Measurements from ENCODE around the gene CWC27. TPM values are rescaled to one million over a fixed set of nuclear protein-coding genes. Genes with fewer than 3 reads are reported as not detected.

Gene CWC27
- total RNA-seq, 1 donor from 2014 or later = 29.3 TPM

- H3K4me3 Mint-ChIP-seq (ENCODE audit: unreplicated experiment) = no peak overlapping the region
- no peak overlapping the region for H3K27ac Mint-ChIP-seq (ENCODE audit: unreplicated experiment)
- DNase-seq (ENCODE audit: low spot score) = no peak
- no peak for TF ChIP-seq CTCF (IDR thresholded peaks at IDR 0.05; ENCODE audit: unreplicated experiment)
- no peaks in the 10 kb centered on the region for H3K9me3 Mint-ChIP-seq (ENCODE audit: unreplicated experiment)
- peaks cover 4% of the 10 kb centered on the region for H3K4me1 Mint-ChIP-seq (ENCODE audit: unreplicated experiment)
- peaks cover 8% of the 10 kb centered on the region for H3K27me3 Mint-ChIP-seq (ENCODE audit: unreplicated experiment)
- H3K36me3 Mint-ChIP-seq (ENCODE audit: low read depth, unreplicated experiment) = no peaks in the 10 kb centered on the region
Measured at GRCh38 chr5:65047225-65047624, 278.5 kb downstream of the CWC27 start.

- H3K9me3 Mint-ChIP-seq (ENCODE audit: unreplicated experiment) = no peaks in the 10 kb centered on the region
- no peak for TF ChIP-seq CTCF (IDR thresholded peaks at IDR 0.05; ENCODE audit: unreplicated experiment)
- H3K27ac Mint-ChIP-seq (ENCODE audit: unreplicated experiment) = no peak overlapping the region
- no peak overlapping the region for H3K4me3 Mint-ChIP-seq (ENCODE audit: unreplicated experiment)
- H3K36me3 Mint-ChIP-seq (ENCODE audit: low read depth, unreplicated experiment) = no peaks in the 10 kb centered on the region
- no peak for DNase-seq (ENCODE audit: low spot score)
- H3K4me1 Mint-ChIP-seq (ENCODE audit: unreplicated experiment) = no peaks in the 10 kb centered on the region
- peaks cover 5% of the 10 kb centered on the region for H3K27me3 Mint-ChIP-seq (ENCODE audit: unreplicated experiment)
Measured at GRCh38 chr5:65047948-65048690, 279.4 kb downstream of the CWC27 start.

- Mint-ChIP-seq H3K4me1 (ENCODE audit: unreplicated experiment) (no peaks in the 10 kb centered on the region), H3K9me3 (ENCODE audit: unreplicated experiment) (no peaks in the 10 kb centered on the region), H3K27me3 (ENCODE audit: unreplicated experiment) (peaks cover 3% of the 10 kb centered on the region), H3K27ac (ENCODE audit: unreplicated experiment) (no peak overlapping the region), H3K36me3 (ENCODE audit: low read depth, unreplicated experiment) (no peaks in the 10 kb centered on the region), H3K4me3 (ENCODE audit: unreplicated experiment) (no peak overlapping the region)
- no peak for TF ChIP-seq CTCF (IDR thresholded peaks at IDR 0.05; ENCODE audit: unreplicated experiment)
- no peak for DNase-seq (ENCODE audit: low spot score)
Measured at GRCh38 chr5:65050140-65050539, 281.4 kb downstream of the CWC27 start.

GRCh38 chr5:65050826-65051498 is 282.2 kb downstream of the CWC27 start:
- TF ChIP-seq CTCF (IDR thresholded peaks at IDR 0.05; ENCODE audit: unreplicated experiment) = no peak
- Mint-ChIP-seq H3K27me3 (ENCODE audit: unreplicated experiment) (no peaks in the 10 kb centered on the region), H3K4me3 (ENCODE audit: unreplicated experiment) (no peak overlapping the region), H3K36me3 (ENCODE audit: low read depth, unreplicated experiment) (no peaks in the 10 kb centered on the region), H3K4me1 (ENCODE audit: unreplicated experiment) (no peaks in the 10 kb centered on the region), H3K9me3 (ENCODE audit: unreplicated experiment) (no peaks in the 10 kb centered on the region), H3K27ac (ENCODE audit: unreplicated experiment) (no peak overlapping the region)
- DNase-seq (ENCODE audit: low spot score) = no peak

GRCh38 chr5:65055938-65056337 is 287.2 kb downstream of the CWC27 start:
- Mint-ChIP-seq H3K9me3 (ENCODE audit: unreplicated experiment) (no peaks in the 10 kb centered on the region), H3K27ac (ENCODE audit: unreplicated experiment) (no peak overlapping the region), H3K4me3 (ENCODE audit: unreplicated experiment) (no peak overlapping the region), H3K27me3 (ENCODE audit: unreplicated experiment) (peaks cover 3% of the 10 kb centered on the region), H3K4me1 (ENCODE audit: unreplicated experiment) (peaks cover 2% of the 10 kb centered on the region), H3K36me3 (ENCODE audit: low read depth, unreplicated experiment) (no peaks in the 10 kb centered on the region)
- no peak for DNase-seq (ENCODE audit: low spot score)
- no peak for TF ChIP-seq CTCF (IDR thresholded peaks at IDR 0.05; ENCODE audit: unreplicated experiment)
